Measurements from ENCODE around the gene C9orf152. TPM values are rescaled to one million over a fixed set of nuclear protein-coding genes. Genes with fewer than 3 reads are reported as not detected.
A peak's percentile ranks its signal among the peaks of the same experiment; 100 is the strongest.

The C9orf152 gene
- total and polyA plus RNA-seq, 2 of the 13 experiments (the other 11 are each of a cell fraction or from before 2014, with no cell fraction given): 0.24 to 0.48 TPM

DNA sequence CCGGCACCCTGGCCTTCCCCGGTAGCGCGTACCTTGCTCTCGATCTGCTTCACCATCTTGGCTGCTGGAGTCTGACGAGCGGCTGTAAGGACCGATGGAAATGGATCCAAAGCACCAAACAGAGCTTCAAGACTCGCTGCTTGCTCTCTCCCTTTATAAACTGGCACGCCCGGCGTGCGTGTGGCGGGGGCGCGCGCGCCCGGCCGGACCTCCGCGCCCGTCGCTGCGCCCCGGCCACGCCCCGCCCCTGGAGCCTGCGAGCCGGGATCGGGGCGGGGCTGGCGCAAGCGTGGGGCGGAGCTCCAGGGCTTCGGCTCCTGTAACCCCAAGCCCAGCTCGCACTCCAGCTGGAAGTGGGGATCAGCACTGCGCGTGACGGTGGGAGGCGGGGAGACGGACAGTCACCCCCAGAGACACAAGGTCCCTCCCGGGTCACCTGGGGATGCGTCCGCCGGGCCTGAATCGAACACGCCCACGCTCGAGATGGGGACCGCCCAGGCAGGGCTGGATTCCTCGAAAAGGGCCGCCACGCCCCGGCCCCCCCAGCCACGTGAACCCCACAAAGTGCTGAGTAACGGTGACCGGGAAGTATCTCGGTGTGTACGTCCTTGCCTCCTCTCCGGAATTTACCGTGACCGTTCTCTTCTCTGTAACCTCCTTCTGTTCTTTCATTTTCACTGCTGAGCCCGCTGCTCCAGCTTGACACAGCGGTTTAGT lies 48.6 kb upstream of the C9orf152 start, which contains the start of gene TXN (continued):
- no peak for TF ChIP-seq ZNF501 (CRISPR knock-in tag; IDR thresholded peaks at IDR 0.05)
- no peak for TF ChIP-seq JUNB (CRISPR knock-in tag; IDR thresholded peaks at IDR 0.05; ENCODE audit: borderline replicate concordance)
- peak; percentile 57; the same call in 1 of the 2 replicates for TF ChIP-seq ZNF891 (CRISPR knock-in tag; IDR thresholded peaks at IDR 0.05)
- TF ChIP-seq PHF20 (CRISPR knock-in tag; IDR thresholded peaks at IDR 0.05): peak; percentile 2; the same call in 1 of the 2 replicates
- TF ChIP-seq ZNF124 (CRISPR knock-in tag; IDR thresholded peaks at IDR 0.05): no peak
- TF ChIP-seq ZNF605 (CRISPR knock-in tag; IDR thresholded peaks at IDR 0.05): no peak; the same call in 1 of the 2 replicates
- peak; percentile 6; the same call in 1 of the 2 replicates for TF ChIP-seq MTERF4 (CRISPR knock-in tag; IDR thresholded peaks at IDR 0.05)
- no peak for TF ChIP-seq CHCHD3 (CRISPR knock-in tag; IDR thresholded peaks at IDR 0.05)
- TF ChIP-seq MED13 (CRISPR knock-in tag; IDR thresholded peaks at IDR 0.05): no peak
- TF ChIP-seq RNF219 (CRISPR knock-in tag; IDR thresholded peaks at IDR 0.05): no peak
- no peak; the same call in 1 of the 2 replicates for TF ChIP-seq ZNF142 (CRISPR knock-in tag; IDR thresholded peaks at IDR 0.05)
- peak; percentile 95 for TF ChIP-seq MAFG (CRISPR knock-in tag; IDR thresholded peaks at IDR 0.05)
- TF ChIP-seq PRDM4 (CRISPR knock-in tag; IDR thresholded peaks at IDR 0.05; ENCODE audit: borderline replicate concordance): no peak
- TF ChIP-seq E2F2 (CRISPR knock-in tag; IDR thresholded peaks at IDR 0.05; ENCODE audit: borderline replicate concordance): no peak
- peak; percentile 44; the same call in 1 of the 2 replicates for TF ChIP-seq ERF (CRISPR knock-in tag; IDR thresholded peaks at IDR 0.05)

All from HepG2 (cell line).